Breast epithelium (tissue), 3 donors: ENCODE measurements around the gene DBR1.

ENCODE experiments used
- POLR2A ChIP-seq: fragments of 450-650 bp; IDR thresholded peaks from one replicate; pipeline ENCODE4 v1.6.1; 2016; ENCODE audit warnings: antibody characterized with exemption, mild to moderate bottlenecking, moderate library complexity
- TF ChIP-seq, protein P1 (sequence below), 3 donors: fragments of 450-650 bp; IDR thresholded peaks; one replicate each; pipeline ENCODE4 v1.5.1; 2016 to 2017; ENCODE audit warnings: antibody characterized with exemption in 3 of 3, mild to moderate bottlenecking in 3 of 3, moderate library complexity in 3 of 3

DNA sequence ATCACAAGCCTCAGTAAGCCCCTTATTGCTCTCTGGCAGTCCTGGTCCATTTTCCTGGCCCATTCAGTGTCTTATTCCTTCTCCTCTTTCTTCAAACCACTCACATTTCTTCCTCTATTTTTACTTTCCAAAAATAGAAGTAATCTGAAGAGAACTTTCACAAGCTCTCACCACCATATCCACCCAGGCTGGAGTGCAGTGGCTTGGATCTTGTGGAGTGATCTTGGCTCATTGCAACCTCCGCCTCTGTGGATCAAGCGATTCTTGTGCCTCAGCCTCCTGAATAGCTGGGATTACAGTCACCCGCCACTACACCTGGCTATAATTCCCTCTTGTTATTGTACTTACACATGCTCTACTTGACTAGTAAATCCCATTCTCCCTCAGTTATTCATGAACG is 29.2 kb upstream of the DBR1 start:
- TF ChIP-seq, protein P1, sequence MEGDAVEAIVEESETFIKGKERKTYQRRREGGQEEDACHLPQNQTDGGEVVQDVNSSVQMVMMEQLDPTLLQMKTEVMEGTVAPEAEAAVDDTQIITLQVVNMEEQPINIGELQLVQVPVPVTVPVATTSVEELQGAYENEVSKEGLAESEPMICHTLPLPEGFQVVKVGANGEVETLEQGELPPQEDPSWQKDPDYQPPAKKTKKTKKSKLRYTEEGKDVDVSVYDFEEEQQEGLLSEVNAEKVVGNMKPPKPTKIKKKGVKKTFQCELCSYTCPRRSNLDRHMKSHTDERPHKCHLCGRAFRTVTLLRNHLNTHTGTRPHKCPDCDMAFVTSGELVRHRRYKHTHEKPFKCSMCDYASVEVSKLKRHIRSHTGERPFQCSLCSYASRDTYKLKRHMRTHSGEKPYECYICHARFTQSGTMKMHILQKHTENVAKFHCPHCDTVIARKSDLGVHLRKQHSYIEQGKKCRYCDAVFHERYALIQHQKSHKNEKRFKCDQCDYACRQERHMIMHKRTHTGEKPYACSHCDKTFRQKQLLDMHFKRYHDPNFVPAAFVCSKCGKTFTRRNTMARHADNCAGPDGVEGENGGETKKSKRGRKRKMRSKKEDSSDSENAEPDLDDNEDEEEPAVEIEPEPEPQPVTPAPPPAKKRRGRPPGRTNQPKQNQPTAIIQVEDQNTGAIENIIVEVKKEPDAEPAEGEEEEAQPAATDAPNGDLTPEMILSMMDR (IDR thresholded peaks at IDR 0.05): no peak
- no peak for TF ChIP-seq POLR2A
